HepG2 (cell line): ENCODE measurements around the gene C15orf62.

ENCODE experiments used
- CREB1 ChIP-seq, 2 experiments: fragments of 450-650 bp in 1 of 2; IDR thresholded peaks; 2 replicates each; pipeline ENCODE4 v1.6.1; 2016 to 2017; ENCODE audit warnings: control low read depth in 1 of 2, mild to moderate bottlenecking in 1 of 2, missing compliant biosample characterization in 1 of 2, missing genetic modification characterization in 1 of 2
- FOXP1 ChIP-seq, 2 experiments: fragments of 450-650 bp in 1 of 2; IDR thresholded peaks; 2 replicates each; pipeline ENCODE4 v1.6.1; 2017 to 2018; ENCODE audit warnings: antibody characterized with exemption in 1 of 2
- KAT8 ChIP-seq: IDR thresholded peaks from 2 replicates; pipeline ENCODE4 v1.6.1; 2016; ENCODE audit warnings: missing genetic modification reagents, missing compliant biosample characterization
- MTF2 ChIP-seq: sonication (generic); formaldehyde crosslinking; IDR thresholded peaks from 2 replicates; pipeline ENCODE4 v1.5.0; 2020; ENCODE audit warnings: missing genetic modification reagents, borderline replicate concordance
- SIN3A ChIP-seq: IDR thresholded peaks from 2 replicates; pipeline ENCODE4 v1.6.1; 2011; ENCODE audit warnings: low read depth, mild to moderate bottlenecking, control low read depth, low read length, borderline replicate concordance
- ZC3H4 ChIP-seq: sonication (generic); formaldehyde crosslinking; IDR thresholded peaks from 2 replicates; pipeline ENCODE4 v1.4.0; 2020; ENCODE audit warnings: missing genetic modification reagents, borderline replicate concordance
- ZFY ChIP-seq: sonication (generic); formaldehyde crosslinking; IDR thresholded peaks from 2 replicates; pipeline ENCODE4 v1.4.0; 2020; ENCODE audit warnings: missing genetic modification reagents
- ZNF501 ChIP-seq: sonication (generic); formaldehyde crosslinking; IDR thresholded peaks from 2 replicates; pipeline ENCODE4 v1.5.1; 2020; ENCODE audit warnings: mild to moderate bottlenecking, moderate library complexity, missing genetic modification reagents
- ZNF780A ChIP-seq: sonication (generic); formaldehyde crosslinking; IDR thresholded peaks from 2 replicates; pipeline ENCODE4 v1.8.0; 2022; ENCODE audit warnings: mild to moderate bottlenecking, missing genetic modification reagents, moderate library complexity

DNA sequence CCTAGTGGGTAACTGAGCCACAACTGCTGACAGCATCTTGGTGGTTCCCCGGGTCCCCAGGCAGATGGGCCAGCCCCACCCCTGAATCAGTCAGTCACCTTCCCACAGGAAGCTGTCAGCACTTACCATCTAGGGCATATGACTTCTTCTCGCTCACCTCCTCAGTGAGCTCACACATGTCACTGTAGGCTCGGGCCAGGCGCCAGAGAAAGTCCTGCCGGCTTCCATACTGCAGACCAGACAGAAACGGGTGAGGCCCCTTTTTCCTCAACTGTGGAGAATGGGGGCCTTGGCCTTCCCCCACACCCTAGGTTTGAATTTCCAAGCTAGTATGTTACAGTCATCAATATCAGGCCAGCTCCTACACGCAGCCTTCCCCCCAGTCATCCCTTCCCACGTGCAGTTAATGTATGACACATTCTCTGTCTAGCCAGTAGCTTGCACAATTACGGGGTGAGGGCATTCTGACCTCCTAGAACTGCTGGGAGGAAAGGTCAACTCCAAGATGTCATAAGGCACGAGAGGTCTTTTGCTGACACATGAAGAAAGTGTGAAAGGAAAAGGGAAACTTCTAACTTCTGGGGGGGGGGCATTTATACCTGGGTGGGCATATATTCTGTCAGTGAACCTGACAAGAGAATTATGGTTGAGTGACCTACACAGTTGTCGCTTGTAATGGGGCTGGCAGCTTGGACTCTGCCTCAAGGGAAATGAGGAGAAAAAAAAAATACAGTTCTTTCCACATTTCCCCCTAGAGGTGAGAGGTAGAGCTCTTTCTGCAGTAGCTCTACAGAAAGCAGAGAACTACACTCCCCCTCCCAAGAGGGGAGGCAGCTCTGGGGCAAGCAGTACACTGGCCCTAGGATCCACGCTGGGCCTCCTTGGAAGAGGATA lies 25.6 kb upstream of the C15orf62 start:
- TF ChIP-seq SIN3A (no peak), ZNF780A (CRISPR knock-in tag) (no peak), FOXP1 (IDR thresholded peaks at IDR 0.05) (no peak), FOXP1 (CRISPR knock-in tag; IDR thresholded peaks at IDR 0.05) (no peak), ZC3H4 (CRISPR knock-in tag) (no peak), ZFY (CRISPR knock-in tag) (no peak), CREB1 (IDR thresholded peaks at IDR 0.05) (no peak), CREB1 (CRISPR knock-in tag; IDR thresholded peaks at IDR 0.05) (no peak), MTF2 (CRISPR knock-in tag) (no peak), ZNF501 (CRISPR knock-in tag) (no peak), KAT8 (no peak)
